Stimulated activated naive CD8-positive, alpha-beta T cell treated with anti-CD3 and anti-CD28 coated beads, Interleukin-15, Interleukin-2, amounts not matched to agents 100 ng/mL and 50 ng/mL, for 24 hours (primary cell): ENCODE measurements around the gene CLK3.

Source experiments
- H3K27ac Mint-ChIP-seq: one replicate; pipeline ENCODE4 v1.8.0; 2021; ENCODE audit warnings: mild to moderate bottlenecking, mixed read lengths
- H3K27me3 Mint-ChIP-seq: one replicate; pipeline ENCODE4 v1.8.0; 2021; ENCODE audit warnings: mixed read lengths
- H3K36me3 Mint-ChIP-seq: one replicate; pipeline ENCODE4 v1.8.0; 2021; ENCODE audit warnings: low read depth, mixed read lengths
- H3K4me1 Mint-ChIP-seq: one replicate; pipeline ENCODE4 v1.8.0; 2021; ENCODE audit warnings: low read depth, mixed read lengths
- H3K4me3 Mint-ChIP-seq: one replicate; pipeline ENCODE4 v1.8.0; 2021; ENCODE audit warnings: mild to moderate bottlenecking, mixed read lengths
- H3K9me3 Mint-ChIP-seq: one replicate; pipeline ENCODE4 v1.8.0; 2021; ENCODE audit warnings: mixed read lengths

Gene CLK3

DNA sequence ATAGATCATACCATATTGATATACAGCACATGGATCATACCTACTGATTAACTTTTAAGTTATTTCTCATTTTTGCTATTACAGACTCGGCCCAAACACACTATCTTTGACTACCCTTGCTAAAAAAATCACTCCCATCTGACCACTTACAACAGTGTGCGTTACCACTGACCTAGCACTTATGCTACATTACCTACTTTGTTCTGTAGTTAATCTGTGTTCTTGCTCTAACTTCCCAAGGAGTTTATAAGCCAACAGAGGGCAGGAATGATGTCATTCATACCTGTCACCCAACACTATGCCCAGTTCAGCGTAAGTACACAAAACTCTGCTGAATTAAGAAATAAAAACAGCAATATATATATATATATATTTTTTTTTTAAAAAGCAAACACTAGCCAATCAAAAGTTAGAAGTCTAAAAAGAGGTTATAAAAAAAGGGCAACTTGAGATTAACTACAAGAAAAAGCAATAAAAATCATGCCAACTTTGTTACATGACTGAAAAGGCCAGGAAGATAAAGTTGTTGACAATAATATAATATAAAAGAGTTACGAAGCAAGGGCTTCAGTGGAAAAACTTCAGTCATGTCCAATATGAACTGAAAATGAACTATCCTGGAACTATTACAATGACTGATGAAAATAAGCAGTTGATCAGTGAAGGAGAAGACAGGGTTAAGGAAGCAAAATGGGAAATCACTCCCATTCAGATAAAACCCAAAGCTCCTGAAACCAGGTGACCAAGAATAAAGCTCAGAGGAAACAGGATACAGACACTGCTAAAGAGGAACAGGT, 46.6 kb downstream of the CLK3 start:
- Mint-ChIP-seq H3K27me3 (no peaks in the 10 kb centered on the region), H3K4me1 (peaks cover 15% of the 10 kb centered on the region), H3K36me3 (peaks cover 10% of the 10 kb centered on the region), H3K27ac (no peak overlapping the region), H3K4me3 (no peak overlapping the region), H3K9me3 (no peaks in the 10 kb centered on the region)

DNA sequence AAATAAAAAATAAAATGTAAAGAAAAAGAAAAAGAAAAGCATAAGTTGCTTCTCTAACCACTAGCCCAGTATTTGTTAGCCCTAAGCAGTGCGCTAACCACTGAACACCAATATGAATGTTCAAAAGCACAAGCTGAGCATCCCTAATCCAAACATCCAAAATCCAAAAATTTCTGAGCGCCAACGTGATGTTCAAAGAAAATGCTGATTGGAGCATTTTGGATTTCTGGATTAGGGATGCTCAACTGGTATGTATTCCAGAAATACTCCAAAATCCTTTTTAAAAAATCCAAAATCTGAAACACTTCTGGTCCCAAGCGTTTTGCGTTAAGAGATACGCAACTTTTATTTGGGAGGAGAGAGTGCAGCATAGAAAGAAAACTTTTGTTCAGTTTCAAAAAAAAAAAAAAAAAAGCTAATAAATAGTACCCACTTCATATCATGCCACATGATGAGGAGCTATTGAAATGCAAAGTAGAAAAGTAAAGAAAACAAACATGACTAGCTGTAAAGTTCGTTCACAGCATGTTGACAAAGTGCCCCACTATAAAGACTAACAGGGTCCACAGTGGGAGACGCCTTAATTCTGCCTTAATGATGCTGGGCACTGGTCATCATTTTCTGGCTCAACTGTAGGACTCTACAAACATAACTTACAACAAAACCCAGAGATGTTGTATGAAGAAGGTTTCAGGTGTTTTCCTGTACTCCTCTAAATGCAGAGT, 47.8 kb downstream of the CLK3 start:
- Mint-ChIP-seq H3K27me3 (no peaks in the 10 kb centered on the region), H3K27ac (no peak overlapping the region), H3K4me3 (no peak overlapping the region), H3K36me3 (peaks cover 17% of the 10 kb centered on the region), H3K4me1 (peaks cover 8% of the 10 kb centered on the region), H3K9me3 (no peaks in the 10 kb centered on the region)

DNA sequence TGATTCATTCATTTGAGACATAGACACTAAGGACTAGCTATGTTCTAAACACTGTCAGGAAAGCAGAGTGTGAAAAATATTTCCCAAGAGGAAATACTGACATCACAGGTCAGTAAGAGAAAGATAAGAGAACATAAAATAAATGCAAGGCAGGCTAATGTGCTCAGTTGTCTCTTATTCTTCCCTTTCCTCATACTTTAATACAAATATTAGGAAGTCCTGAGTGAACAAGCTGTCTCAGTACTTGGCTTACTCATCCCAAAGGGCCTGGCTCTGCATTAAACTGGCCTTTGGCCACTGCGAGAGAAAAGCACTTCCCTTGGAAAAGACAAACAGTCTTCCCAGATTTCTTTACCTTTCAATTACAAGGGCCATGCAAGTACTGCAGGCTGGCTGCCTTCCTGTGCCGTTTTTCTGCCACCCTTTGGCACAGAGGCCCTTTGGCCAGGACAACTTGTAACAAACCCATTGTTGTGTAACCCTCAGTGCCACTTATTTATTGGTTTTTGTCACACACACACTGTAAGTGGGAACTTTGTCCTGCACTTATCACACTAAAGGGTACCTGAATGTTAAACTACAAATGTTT, 48.5 kb downstream of the CLK3 start:
- Mint-ChIP-seq H3K4me3 (no peak overlapping the region), H3K27me3 (no peaks in the 10 kb centered on the region), H3K36me3 (peaks cover 21% of the 10 kb centered on the region), H3K4me1 (peaks cover 8% of the 10 kb centered on the region), H3K27ac (no peak overlapping the region), H3K9me3 (no peaks in the 10 kb centered on the region)

DNA sequence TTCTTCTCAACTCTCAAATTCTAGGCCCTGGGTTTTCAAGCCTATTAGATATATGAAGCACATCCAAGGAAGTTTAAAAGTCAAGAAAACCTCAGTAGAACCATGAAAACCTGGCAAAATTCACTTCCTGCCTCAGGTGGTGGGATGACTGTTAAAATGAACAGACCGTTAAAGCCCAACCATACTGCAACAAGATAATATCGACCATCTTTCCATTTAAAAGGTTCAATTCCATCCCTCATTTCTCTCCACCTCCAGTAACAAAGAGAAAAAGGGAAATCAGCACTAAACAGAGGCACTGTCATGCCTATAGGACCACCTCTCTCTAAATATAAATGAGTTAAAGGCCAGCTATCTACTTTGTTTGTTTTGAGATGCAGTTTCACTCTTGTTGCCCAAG, 49.0 kb downstream of the CLK3 start:
- H3K27ac Mint-ChIP-seq = no peak overlapping the region
- H3K4me1 Mint-ChIP-seq = peaks cover 8% of the 10 kb centered on the region
- H3K36me3 Mint-ChIP-seq = peaks cover 21% of the 10 kb centered on the region
- H3K4me3 Mint-ChIP-seq = no peak overlapping the region
- H3K27me3 Mint-ChIP-seq = no peaks in the 10 kb centered on the region
- H3K9me3 Mint-ChIP-seq = no peaks in the 10 kb centered on the region

DNA sequence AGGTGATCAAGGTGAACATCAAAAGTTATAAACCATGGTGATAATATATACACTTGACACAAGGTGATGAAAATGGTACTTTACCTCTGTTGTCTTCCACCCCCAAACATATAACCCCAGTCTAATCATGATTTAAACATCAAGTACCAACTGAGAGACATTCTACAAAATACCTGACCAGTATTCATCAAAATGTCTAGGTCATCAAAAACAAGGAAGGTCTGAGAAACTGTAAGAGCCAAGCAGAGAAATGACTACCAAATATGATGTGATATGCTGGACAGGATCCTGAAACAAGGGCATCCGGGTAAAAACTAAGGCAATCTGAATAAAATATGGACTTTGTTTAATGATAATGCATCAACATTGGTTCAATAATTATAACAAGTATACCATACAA, 52.3 kb downstream of the CLK3 start:
- no peak overlapping the region for H3K27ac Mint-ChIP-seq
- no peak overlapping the region for H3K4me3 Mint-ChIP-seq
- no peaks in the 10 kb centered on the region for H3K9me3 Mint-ChIP-seq
- H3K27me3 Mint-ChIP-seq = no peaks in the 10 kb centered on the region
- H3K36me3 Mint-ChIP-seq = peaks cover 32% of the 10 kb centered on the region
- peaks cover 5% of the 10 kb centered on the region for H3K4me1 Mint-ChIP-seq

DNA sequence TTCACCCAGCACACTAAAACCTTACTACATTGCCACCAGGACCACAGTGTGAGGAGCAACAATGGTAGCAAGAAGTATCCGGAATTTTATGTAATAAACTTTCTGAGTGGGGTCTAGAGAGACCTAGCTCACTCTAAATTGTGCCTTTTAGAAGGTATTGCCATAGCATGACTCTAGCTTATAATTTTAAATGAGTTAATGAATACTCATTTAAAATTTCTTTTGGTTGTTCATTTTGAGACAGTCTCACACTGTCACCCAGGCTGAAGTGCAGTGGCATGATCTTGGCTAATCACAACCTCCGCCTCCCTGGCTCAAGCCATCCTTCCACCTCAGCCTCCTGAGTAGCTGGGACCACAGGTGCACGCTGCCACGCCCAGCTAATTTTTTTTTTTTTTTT, 54.0 kb downstream of the CLK3 start:
- H3K27ac Mint-ChIP-seq = no peak overlapping the region
- no peaks in the 10 kb centered on the region for H3K4me1 Mint-ChIP-seq
- no peaks in the 10 kb centered on the region for H3K27me3 Mint-ChIP-seq
- no peaks in the 10 kb centered on the region for H3K9me3 Mint-ChIP-seq
- H3K4me3 Mint-ChIP-seq = no peak overlapping the region
- H3K36me3 Mint-ChIP-seq = peaks cover 46% of the 10 kb centered on the region

DNA sequence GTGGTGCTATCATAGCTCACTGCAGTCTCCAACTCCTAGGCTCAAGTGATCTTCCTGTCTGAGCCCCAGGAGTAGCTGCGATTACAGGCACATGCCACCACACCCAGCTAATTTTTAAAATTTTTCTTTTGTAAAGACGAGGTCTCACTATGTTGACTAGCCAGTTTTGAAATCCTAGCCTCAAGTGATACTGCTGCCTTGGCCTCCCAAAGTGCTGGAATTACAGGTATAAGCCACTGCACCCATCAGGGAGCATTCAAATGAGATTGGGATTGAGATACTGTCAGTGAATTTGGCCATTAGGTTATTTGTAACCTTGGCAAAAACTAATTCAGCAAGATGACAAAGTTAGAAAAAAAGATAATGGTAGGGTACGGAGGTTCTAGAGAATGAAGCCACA, 58.5 kb downstream of the CLK3 start:
- no peak overlapping the region for H3K27ac Mint-ChIP-seq
- H3K9me3 Mint-ChIP-seq = no peaks in the 10 kb centered on the region
- peaks cover 32% of the 10 kb centered on the region for H3K36me3 Mint-ChIP-seq
- H3K4me3 Mint-ChIP-seq = no peak overlapping the region
- no peaks in the 10 kb centered on the region for H3K27me3 Mint-ChIP-seq
- peaks cover 10% of the 10 kb centered on the region for H3K4me1 Mint-ChIP-seq

DNA sequence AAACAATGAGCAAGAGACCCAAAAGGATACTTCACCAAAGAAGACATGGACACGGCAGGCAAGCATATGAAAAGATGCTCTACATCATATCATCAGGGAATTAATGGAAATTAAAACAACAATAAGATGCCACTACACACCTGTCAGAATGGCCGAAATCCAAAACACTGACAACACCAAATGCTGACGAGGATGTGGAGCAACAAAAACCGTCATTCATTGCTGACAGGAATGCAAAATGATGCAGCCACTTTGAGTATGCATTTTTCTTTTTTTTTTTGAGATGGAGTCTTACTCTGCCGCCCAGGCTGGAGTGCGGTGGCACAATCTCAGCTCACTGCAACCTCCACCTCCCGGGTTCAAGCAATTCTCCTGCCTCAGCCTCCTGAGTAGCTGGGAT, 61.2 kb downstream of the CLK3 start:
- no peak overlapping the region for H3K4me3 Mint-ChIP-seq
- H3K27ac Mint-ChIP-seq = no peak overlapping the region
- no peaks in the 10 kb centered on the region for H3K9me3 Mint-ChIP-seq
- H3K36me3 Mint-ChIP-seq = peaks cover 37% of the 10 kb centered on the region
- H3K27me3 Mint-ChIP-seq = no peaks in the 10 kb centered on the region
- H3K4me1 Mint-ChIP-seq = peaks cover 25% of the 10 kb centered on the region
